ENCODE results near the gene PPP1R11. TPM values are rescaled to one million over a fixed set of nuclear protein-coding genes. Genes with fewer than 3 reads are reported as not detected.

PPP1R11 gene
- total and polyA plus RNA-seq, 2 of the 13 experiments (the other 11 are each of a cell fraction or from before 2014, with no cell fraction given) = 32.1 to 58.9 TPM

- H2AFZ ChIP-seq (ENCODE audit: low read length) = no peak overlapping the region
- no peaks in the 10 kb centered on the region for H3K9me3 ChIP-seq (ENCODE audit: low read length)
- peak overlapping the region; percentile 64 to 75 (median 69) for H3K4me3 ChIP-seq (replicated peaks in 1 of 3; ENCODE audit: insufficient read depth in 1 of 3, low read depth in 2 of 3, low read length in 3 of 3)
- H3K36me3 ChIP-seq (replicated peaks in 1 of 2; ENCODE audit: control insufficient read depth in 1 of 2, insufficient read depth in 2 of 2, low read length in 2 of 2) = peaks cover 0 to 6% of the 10 kb centered on the region in 2 experiments; a peak in 2 of 5 replicates
- no peaks in the 10 kb centered on the region; a peak in 1 of 5 replicates for H3K27me3 ChIP-seq (ENCODE audit: control insufficient read depth in 1 of 2, insufficient read depth in 2 of 2, low read length in 2 of 2)
- H3K79me2 ChIP-seq (ENCODE audit: insufficient read depth, low read length) = peaks cover 31% of the 10 kb centered on the region
- no peak for ATAC-seq
- 10% methylated on average over 4 of the region's 4 CpGs for WGBS (ENCODE audit: low lambda C conversion rate)
- H3K9ac ChIP-seq (ENCODE audit: insufficient read depth, low read depth, low read length) = peak overlapping the region; percentile 75
- H3K4me1 ChIP-seq (ENCODE audit: insufficient read depth, low read length) = peaks cover 36% of the 10 kb centered on the region
- no peak for DNase-seq (ENCODE audit: low spot score)
- in situ Hi-C loops (cut with HindIII; ENCODE audit: extremely low pct_ligation_motif_present, low pct_unique_long_range_greater_than_20kb) (no loop called here), intact Hi-C loops (cut with micrococcal nuclease; ENCODE audit: unreplicated experiment) (loop anchor here (2.0 kb wide), 2 partner anchors 37 to 69 kb away; no protein-coding TSS in a partner anchor)
- H3K4me2 ChIP-seq (ENCODE audit: low read depth, low read length) = peak overlapping the region; percentile 97
- ChIA-PET POLR2A (interaction anchor here (0.5 to 2.8 kb wide), 10 partner anchors 15 to 246 kb away, joined by 3 to 31 read pairs (median 4); partner anchors contain the start of genes TRIM15, TRIM26 and TRIM40), CTCF (ENCODE audit: low intra/inter-chr PET ratio, low total read pairs) (no interaction called here)
- H3K27ac ChIP-seq (ENCODE audit: extremely low read length, insufficient read depth, low read length) = peak overlapping the region; percentile 66
- no peak for FAIRE-seq
- TF ChIP-seq RBFOX2 (IDR thresholded peaks at IDR 0.05; ENCODE audit: low read depth, low read length) (no peak), TEAD3 (CRISPR knock-in tag; optimal IDR thresholded peaks at IDR 0.05; ENCODE audit: borderline replicate concordance) (no peak), GTF3A (CRISPR knock-in tag; conservative IDR thresholded peaks at IDR 0.05) (no peak), ARNT (IDR thresholded peaks at IDR 0.05) (no peak), HES4 (CRISPR knock-in tag; IDR thresholded peaks at IDR 0.05; ENCODE audit: borderline replicate concordance) (no peak), ZBTB43 (CRISPR knock-in tag; conservative IDR thresholded peaks at IDR 0.05) (0 out of 2 replicates have a peak, but pooled peaks have one; percentile 6), ZNF468 (CRISPR knock-in tag; IDR thresholded peaks at IDR 0.05) (no peak)
- TF ChIP-seq, protein P1, sequence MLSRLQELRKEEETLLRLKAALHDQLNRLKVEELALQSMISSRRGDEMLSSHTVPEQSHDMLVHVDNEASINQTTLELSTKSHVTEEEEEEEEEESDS (CRISPR knock-in tag; IDR thresholded peaks at IDR 0.05; ENCODE audit: borderline replicate concordance) = no peak
- BruUV-seq (replicated peaks) = no TSS peak
- no peaks in the 10 kb centered on the region for H4K20me1 ChIP-seq (ENCODE audit: insufficient read depth, low read length)
Measured at GRCh38 chr6:30066082-30066481, 916 bp upstream of the PPP1R11 start.
